ENCODE measurements around the gene NEXMIF.

GRCh38 chrX:74906417-74906816, 18.8 kb downstream of the NEXMIF start:
- TF ChIP-seq CTCF (conservative IDR thresholded peaks at IDR 0.05 in 1 of 2, IDR thresholded peaks at IDR 0.05 in 1 of 2; ENCODE audit: extremely low read depth in 1 of 2, insufficient read depth in 1 of 2, low read depth in 1 of 2, low read length in 2 of 2) (no peak), EZH2 (IDR thresholded peaks at IDR 0.05; ENCODE audit: borderline replicate concordance, low read length) (no peak)
